Body of pancreas (tissue), 4 donors: ENCODE measurements around the gene PAPPA2.

ENCODE experiments used
- CTCF ChIP-seq, 7 experiments: fragments of 450-650 bp in 4 of 7; fragments of 200-600 bp in 3 of 7; sonication (generic) in 3 of 7; IDR thresholded peaks; one replicate each; pipeline ENCODE4 v1.5.1; 2016 to 2019; ENCODE audit warnings: antibody characterized with exemption in 7 of 7
- POLR2A ChIP-seq, 3 donors: fragments of 450-650 bp; IDR thresholded peaks; one replicate each; pipeline ENCODE4 v1.6.1; 2016; ENCODE audit warnings: antibody characterized with exemption in 3 of 3, mild to moderate bottlenecking in 2 of 3

GRCh38 chr1:176803596-176803995, 340.6 kb downstream of the PAPPA2 start:
- TF ChIP-seq POLR2A (IDR thresholded peaks at IDR 0.05) (no peak), CTCF (IDR thresholded peaks at IDR 0.05) (no peak)
